ENCODE data around the gene STUM.

The STUM gene

DNA sequence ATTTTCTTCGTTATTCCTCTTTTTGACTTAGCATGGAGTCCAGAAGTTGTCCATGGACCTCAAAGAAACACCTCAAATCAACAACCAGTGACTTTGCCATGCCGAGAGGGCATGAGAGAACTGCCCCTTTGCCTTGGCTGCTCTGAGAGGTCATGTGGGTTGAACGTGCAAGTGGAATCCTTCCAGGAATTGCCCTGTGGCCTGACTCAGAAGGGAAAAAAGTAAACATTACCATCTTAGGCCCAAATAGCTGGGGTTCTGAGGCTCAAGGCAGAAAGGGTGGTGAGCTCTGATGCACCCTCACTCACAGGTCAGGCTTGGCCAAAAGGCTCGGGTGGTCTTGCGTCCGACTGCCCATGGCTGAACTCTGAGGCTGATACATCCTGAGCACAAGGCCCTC is 15.1 kb downstream of the STUM start:
- no peak for DNase-seq

DNA sequence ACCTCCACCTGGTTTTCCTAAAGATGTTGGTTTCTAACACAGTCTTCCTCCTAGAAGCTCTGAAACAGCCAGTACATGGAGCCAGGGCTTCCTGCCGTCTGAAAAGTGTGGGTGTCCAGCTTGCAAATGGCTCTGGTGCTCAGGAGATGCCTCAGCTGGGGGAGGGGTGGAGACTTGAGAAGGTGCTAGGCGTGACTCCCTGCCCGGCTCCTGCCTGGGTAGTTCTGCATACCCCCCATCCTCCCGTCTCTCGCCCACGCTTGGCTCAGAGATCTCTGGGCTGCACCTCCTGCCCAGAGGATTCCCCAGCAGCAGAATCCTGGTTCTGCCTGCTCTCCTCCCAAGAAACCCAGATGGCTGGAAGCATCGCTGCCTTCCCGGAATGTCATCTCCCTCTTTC is 16.9 kb downstream of the STUM start:
- no peak for DNase-seq

DNA sequence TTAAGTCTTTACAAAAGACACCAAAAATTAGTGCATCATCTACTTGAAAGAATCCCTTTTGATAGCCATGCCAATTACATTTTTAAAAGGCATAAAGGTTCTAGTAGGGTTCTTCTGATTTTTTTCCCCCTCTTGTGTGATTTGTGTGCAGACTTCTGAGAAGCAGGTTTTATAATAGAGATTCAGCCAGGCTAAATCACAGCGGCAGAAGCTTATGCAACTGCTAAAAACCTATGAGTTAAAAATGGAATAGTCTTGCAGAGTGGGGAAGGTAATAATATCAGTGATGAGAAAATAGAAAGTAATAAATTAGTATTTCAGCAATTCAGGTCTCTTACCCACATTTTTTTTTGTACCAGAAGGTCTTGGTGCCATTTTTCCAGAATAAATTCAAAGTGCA is 17.7 kb downstream of the STUM start:
- no peak for DNase-seq

DNA sequence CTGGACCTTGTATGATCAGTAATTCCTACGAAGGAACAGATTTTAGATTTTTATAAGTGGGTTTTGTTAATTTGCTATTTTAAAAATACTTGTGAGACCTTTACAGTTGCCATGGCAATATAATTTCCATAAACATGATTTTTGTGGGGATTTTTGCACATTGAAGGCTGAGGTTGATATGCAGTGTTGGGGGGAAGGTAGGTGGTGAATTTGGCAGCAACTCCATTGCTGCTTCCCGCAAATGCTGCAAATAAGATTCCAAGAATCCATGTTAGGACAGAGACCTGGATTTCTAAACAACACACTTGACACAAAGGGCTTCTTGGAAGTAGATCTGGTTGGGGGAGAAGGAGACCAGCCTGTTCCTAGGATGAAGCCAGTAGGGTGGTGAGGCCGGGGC is 18.2 kb downstream of the STUM start:
- no peak for DNase-seq

DNA sequence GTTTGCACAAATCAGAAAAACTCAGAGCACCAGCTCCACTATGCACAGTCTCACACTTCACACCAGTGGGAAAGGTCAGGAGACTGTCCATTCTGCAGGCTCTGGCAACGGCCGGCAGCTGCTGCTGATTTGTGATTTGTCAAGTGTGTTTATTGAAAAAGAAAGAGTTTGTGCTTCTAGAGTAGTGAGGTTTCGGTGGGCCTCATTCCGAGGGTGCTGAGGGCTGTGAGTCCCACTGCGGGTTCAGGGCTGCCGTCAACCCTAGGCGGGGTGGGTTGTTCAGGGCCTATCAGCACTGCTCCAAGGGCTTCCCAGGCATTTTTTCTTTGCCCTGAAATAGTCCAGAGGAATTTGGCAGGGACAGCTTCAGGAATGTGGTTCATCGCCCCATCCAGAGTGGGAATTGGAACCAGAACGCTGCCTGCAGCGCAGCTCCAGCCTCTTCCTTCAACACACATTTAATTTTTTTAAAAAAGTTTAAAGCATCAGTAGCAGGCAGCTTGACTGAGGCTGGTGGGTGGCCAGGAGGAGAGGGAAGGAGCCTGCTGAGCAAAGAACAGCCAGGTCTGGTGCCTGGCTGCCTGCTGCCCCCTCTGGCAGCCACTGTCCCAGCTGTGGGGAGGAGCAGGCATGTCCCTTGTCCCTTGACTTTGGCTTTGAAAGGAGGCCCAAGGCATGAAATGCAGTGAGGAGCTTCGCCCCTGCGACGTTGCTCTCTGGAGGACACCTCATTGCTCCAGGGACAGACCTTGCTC is 19.7 kb downstream of the STUM start:
- no peak for DNase-seq

- DNase-seq, result no peak
Measured at GRCh38 chr1:226568975-226569741, 20.6 kb downstream of the STUM start.

DNA sequence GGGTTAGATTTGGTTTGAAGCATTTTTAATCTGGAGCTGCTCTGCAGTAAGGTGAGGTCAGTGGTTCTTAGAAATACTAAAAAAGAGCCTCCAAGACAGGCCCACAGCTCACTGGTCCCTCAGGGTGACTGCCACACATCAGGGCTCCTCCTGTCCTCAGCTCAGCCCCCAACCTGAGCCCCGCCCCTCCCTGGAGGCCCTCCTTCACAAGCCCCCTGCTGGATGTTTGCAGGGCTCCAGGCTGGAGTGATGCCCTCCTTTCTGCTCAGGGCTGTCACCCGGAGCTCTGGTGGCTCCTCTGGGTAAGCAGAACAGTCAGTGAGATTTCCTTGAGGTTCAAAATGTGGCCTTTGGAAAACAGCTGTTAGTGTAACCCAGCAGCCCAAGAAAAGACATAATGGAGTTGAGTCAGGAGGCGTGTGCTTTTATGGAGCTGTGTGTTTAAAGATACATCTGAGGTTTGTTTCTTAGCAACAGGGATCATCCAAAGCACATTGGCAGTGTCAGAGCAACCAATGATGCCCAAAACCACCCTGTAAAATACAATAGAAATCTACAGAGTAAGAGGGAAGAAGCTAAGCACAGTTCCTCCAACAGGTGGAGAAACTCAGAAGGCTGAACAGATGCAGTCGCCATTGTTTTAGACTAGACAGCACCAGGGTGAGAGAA is 21.4 kb downstream of the STUM start:
- DNase-seq, result no peak

DNA sequence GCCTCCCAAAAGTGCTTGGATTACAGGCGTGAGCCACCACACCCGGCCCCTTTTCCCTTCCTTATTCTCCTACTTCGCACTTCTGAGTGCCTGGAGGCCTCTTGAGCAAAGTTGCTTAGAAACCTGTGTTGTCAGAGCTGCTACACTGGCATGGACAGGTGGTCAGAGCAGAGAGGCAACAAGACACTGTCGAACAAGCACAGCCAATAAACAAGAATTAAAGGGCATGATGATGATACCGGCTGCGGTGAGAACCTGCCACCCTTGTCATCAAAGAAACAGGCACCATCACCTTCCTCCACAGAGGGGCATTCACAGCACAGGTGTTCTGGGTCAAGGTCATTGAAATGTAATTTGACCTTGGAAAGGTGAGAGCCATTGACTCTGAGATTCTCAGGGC is 23.3 kb downstream of the STUM start:
- DNase-seq, result no peak

DNA sequence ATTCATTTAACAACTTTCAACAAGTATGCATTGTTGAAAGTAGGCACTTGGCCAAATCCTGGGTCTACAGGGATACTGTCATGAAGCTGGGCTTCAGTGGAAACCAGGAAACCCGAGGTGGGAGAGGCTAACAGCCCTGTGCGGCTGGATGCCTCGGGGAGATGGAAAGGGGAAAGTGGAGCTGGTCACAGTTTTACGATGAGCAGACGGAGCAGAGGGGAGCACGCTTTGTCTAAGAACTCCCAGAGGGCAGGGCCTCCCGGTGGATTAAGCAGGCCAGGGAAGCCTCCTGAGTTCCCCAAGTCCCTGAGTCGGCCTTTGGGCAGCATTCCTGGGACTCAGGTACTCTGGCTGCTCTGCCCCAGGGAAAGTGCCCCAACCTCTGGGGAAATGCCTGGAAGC is 23.8 kb downstream of the STUM start:
- no peak for DNase-seq

- DNase-seq, result no peak
Measured at GRCh38 chr1:226574044-226574443, 25.5 kb downstream of the STUM start.

- no peak for DNase-seq
Measured at GRCh38 chr1:226574591-226575435, 26.2 kb downstream of the STUM start.

DNA sequence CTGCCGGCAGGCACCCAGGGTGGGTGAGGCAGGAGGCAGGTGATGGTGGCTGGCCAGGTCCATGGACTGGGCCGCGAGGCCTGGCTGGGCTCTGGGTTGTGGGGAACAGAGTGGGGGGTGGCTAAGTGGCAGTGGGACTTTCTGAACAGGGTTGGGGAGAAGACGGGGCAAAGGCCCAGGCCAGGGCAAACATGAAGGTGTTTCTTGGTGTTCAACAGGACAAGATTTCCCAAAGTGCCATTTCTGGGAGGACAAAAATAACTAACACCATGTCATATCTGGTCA is 26.8 kb downstream of the STUM start:
- DNase-seq, result no peak

- no peak for DNase-seq
Measured at GRCh38 chr1:226575739-226576378, 27.3 kb downstream of the STUM start.

DNA sequence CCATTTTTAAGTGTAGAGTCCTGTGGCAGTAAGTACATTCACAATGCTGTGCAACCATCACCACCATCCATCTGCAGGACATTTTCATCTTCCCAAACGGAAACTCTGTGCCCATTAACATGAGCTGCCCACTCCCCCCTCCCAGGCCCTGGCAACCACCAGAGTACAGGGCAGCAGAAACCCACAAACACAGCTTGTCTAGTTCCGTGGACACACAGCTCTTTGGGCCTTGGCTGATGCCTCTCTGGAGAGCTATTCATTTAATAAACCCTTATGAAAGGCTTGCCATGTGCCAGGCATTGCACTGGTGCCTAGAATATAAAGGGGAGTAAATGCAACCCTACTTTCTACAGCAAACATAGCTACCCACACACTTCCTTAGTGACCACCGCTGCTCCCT is 28.0 kb downstream of the STUM start:
- no peak for DNase-seq

DNA sequence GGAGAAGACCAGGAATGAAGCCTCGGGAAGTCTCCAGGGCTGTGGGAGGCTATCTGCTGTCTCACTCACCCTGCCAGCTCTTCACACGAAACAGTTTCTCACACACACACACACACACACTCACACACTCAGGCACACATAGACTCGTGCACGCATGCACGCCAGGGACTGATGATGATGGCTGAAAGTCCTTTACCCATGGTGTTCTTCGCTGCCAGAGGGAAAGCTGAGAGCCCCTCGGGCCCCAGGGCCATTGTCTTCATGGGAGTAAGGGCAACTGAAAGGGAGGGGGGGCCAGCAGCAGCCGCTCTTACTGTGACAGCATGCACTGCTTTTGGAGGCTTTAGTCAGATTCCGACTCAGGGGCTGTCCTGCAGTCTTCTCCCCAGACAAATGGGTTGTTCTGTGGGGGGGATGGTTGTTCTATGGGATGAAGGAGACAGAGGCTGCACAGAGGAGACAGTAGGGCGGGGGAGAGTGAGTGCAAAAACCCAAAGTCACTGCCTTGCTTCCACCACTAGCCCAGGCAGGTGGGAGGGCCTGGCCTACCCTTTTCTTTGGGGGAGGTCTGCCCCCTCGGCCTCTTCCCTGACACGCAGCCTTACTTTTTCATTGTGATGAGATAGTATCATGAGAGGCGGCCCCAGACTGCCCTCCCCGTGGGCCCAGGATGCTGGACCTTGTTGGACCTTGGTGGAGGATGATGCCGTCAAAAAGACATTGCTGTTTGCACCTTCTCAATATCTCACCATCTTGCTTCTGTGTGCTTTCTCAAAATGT is 29.0 kb downstream of the STUM start:
- no peak for DNase-seq

- DNase-seq, result no peak
Measured at GRCh38 chr1:226578946-226579578, 30.5 kb downstream of the STUM start.

GRCh38 chr1:226579781-226580323 is 31.3 kb downstream of the STUM start:
- no peak for DNase-seq

DNA sequence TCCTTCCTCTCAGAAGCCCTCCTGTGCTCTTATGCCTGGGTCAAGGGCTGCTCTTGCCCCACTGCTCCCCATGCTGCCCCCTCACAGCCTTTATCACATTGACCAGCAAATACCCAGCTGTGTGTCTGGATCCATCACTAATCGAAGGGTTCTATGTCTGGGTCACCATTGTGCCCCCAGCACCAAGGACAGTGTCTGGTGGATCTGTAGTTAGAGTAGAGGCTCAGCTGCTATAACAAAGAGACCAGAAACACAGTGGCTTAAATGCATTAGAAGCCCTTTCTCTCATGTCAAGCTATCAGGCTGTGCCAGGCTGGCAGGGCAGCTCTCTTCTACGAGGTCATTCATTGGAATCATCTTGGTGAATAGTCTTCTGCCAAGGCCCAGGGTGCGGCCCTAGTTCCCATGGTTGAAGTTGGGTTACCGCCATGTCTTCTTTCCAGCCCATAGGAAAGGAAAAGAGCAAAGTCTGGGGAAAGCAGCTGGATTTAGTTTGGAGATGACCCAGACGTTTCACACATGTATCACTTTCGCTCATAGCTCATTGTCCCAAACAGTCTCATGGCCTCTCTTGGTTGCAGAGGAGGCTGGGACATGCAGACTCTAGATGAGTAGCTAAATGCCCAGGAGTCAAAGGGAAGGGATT is 32.2 kb downstream of the STUM start:
- DNase-seq, result no peak

DNA sequence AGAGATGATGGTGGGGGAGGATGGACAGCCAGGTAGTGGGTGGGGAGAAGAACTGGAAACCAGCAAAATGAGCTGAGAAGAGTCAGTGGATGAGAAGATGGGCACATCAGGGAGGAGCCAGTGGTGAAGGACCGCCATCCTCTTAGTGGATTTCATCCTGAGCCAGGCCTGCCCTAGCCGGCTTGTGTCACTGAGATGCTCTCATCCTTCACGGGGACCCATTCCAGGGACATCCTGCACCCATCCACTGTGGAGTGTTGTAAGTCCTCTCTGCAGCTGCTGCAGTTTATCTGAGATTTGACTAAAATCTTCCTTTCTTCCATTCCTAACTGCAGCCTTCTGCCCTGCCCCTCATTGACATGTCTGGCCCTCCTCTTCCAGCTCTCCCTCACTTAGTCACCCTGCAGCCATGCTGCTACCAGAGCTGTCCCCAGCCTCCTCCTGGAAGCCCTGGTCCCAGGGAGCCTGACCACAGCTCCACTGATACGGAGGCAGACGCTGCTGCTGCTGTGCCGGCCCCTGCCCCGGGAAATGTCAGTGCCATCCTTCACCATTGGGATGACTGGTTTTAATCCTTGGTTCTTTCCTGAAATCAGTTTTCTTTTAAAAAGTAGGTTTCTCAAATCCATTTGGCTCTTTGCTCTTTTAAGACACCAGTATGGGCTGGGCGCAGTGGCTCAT is 33.2 kb downstream of the STUM start:
- DNase-seq, result no peak

GRCh38 chr1:226582966-226583365 is 34.4 kb downstream of the STUM start:
- DNase-seq, result no peak

Data from activated naive CD4-positive, alpha-beta T cell (primary cell).